Stimulated activated CD4-positive, alpha-beta T cell treated with anti-CD3 and anti-CD28 coated beads, Interleukin-15, amount 100 ng/mL, for 48 hours (primary cell): ENCODE results near the gene IFI27L1.

ENCODE experiments used
- DNase-seq, 2 donors: peaks; one replicate each; pipeline ENCODE4 v3.0.0-alpha.2; 2020; ENCODE audit warnings: low read depth in 2 of 2

IFI27L1 gene

DNA sequence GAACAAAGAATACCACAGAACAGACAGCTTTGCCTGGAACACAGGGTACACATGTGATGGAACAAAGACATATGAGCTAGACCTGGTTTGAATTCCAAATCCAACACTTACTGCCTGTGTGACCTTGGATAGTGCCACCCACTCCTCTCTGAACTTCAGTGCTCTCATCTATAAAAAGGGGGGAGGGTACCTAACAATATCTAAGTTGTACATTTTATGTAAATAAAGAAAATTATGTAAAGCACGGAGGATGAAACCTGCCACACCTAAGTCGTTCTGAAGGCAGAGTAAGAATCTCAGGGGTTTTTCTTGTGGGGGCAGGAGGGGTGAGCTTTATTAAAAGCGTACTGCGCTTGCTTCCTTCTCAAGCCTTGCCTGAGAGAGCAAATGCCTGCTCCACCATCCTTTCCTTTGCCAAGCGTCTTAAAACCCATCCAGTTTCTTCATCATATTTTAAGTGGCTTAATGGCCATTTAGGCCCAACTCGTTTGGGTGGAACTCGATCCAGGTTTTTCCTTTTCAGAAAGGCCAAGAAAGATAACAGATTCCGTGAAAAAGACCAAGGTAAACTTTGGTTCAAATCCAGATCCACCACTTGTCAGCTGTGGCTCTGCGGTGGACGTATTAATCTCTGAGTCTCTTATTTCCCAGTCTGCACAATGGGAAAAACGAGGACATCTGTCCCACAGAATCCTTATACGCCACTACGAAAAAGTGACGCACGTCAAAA lies 1.1 kb upstream of the IFI27L1 start:
- DNase-seq, result no peak

DNA sequence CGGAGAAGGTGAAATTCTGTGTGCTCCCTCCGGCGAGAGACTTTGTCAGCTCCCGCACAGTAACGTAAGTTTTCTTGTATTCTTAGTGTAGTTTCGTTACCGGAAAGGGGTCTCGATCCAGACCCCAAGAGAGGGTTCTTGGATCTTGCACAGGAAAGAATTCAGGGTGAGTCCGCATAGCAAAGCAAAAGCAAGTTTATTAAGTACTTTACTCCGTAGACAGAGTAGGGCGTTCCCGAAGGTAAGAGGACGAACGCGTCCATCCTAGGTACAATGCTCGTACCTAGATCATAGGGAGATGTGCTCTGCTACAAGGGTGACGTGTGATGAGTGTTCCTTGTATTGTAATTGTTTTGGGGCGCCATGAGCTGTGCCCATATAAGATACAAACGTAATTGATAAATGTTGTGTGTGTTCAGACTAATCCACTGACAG lies 293 bp downstream of the IFI27L1 start:
- DNase-seq, result no peak

DNA sequence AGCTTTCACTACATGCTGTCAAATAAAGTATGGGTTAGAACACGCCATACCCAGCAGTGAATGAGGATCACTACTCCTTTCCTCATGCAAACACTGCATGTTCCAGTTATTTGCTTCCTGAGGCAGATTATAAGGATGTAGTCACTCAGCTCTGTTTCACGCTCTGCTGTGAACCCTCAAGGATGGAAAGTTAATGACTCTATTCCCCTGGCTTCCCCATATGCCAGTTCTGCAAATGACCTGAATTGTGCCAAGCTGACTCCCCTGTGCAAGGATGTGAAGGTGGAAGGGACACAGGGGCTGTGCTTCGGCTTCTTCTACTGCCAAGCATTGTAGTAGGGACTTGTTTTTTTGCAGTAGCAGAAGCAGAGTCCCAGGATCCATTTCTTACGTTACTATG lies 6.8 kb downstream of the IFI27L1 start:
- DNase-seq, result no peak

DNA sequence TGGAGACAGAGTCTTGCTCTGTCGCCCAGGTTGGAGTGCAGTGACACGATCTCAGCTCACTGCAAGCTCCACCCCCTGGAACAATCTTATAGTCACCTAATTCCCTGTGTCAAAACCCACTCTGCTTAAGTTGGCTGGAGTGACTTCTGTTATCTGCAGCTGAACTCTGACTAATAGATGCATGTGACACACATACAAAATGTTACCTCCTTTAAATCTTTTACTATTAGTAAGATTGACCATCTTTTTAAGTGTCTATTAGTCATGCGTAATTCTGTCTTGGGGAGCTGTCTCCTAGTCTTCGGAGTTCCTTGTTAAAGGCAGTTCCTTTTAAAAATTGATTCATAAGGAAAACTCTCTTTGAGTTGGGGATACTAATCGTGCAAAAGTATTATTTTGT lies 7.4 kb downstream of the IFI27L1 start:
- no peak for DNase-seq

DNA sequence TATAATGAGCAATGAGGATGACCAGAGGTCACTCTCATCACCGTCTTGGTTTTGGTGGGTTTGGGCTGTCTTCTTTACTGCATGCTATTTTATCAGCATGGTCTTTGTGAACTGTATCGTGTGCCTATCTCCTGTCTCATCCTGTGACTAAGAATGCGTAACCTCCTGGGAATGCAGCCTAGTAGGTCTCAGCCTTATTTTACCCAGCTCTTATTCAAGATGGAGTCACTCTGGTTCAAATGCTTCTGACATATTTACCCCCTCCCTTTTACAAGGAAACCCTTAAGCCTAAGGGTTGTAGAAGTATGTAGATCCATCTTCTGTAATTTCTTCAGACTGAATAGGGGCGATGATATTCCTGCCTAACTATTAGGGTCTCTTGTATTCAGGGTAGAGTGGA lies 8.4 kb downstream of the IFI27L1 start:
- no peak for DNase-seq

DNA sequence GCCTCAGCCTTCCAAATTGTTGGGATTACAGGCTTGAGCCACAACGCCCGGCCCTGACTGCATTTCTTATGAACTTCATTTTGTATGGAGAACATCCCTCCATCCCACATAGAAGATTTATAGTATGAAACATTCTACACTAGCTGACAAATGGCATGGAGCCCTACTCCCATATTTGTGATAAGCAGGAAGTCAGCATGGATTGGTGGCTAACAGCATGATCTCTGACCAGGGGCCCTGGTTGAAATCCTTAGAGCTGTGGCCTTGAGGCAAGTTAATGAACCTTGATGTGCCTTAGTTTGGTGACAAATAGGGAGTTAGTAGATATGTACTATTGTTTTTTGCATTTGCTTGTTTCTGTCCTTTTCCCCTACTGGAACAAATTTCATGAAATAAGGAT lies 12.3 kb downstream of the IFI27L1 start:
- DNase-seq, result no peak

DNA sequence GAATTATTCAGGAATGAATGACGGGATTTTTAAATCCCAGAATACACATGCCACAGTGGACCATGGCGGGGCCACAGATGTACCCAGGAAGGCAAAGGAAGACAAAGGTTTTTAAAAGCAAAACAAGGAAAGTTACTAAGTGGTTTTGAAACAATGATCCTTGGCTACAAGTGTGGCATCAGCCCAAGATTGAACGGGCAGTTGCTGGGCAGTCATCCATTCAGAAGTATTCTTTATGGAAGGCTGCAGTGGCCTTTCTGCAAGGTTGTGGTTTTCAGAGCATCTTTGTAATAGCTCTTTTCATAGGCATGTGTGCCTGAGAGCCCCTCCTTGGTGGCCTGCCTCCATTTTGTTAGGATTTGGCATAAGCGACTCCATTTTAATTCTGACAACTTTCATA lies 16.0 kb downstream of the IFI27L1 start:
- DNase-seq, result no peak

DNA sequence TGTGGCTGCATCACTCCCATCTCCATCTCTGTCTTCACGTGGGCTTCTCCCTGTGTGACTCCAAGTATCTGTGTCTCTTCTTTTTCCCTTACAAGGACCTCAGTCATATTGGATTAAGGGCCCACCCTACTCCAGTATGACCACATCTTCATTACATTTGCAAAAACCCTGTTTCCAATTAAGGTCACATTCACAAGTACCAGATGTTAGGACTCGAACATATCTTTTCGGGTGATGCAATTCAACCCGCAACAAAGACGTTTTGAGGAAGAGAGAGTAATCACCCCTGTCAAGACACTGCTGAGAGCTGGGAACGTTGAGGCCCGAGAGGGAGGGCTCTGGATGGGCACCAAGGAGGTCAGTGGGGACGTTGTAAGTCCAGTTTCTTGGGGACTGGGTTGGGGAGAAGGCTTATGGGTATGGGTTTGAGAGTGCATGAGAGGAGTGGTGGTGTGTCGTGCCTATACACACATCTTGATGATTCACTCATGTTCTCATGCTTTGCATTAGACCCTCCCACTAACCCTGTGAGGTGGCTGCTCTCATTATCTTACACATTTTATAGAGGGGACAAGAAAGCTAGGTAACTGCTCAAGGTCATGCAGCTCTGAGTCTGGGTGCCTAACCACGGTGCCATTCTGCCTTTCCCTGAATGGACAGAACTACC lies 17.3 kb downstream of the IFI27L1 start:
- no peak for DNase-seq

DNA sequence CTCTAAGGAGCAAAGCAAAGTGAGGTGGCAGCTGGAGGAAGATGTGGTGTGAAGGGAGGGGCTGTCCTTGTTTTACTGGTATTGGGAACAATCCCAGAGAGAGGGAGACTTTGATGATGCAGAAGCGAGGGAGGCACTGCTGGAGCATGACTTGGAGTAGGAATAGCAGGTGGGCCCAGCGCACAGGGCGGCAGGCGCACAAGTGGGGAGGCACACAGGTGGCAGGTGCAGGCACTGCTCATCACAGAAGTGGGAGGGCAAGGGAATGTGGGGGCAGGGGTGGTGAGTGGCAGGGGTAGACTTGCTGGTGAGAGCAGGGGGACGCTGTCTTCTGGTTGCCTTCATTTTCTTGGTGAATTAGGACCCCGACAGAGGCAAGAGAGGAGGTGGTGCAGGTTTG lies 17.9 kb downstream of the IFI27L1 start:
- DNase-seq, result no peak

DNA sequence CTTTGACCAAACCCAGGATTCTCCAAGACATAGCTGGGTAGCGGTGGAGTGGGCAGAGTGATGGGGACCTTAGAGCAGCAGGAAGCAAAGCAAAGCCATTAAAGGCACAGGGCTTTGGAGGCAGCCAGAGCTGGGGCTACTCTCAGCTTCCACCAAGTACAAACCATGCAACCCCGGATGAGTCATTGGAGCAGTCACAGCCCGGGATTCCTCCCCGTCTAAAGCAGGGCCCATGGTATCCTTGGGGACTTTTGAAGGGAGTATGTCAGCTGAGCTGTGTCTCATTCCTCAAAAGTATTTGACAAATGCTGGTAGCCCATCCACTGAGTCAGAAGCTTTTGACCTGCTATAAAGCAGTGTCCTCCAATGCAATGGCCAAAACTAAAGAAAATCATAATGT lies 19.7 kb downstream of the IFI27L1 start:
- DNase-seq, result no peak

DNA sequence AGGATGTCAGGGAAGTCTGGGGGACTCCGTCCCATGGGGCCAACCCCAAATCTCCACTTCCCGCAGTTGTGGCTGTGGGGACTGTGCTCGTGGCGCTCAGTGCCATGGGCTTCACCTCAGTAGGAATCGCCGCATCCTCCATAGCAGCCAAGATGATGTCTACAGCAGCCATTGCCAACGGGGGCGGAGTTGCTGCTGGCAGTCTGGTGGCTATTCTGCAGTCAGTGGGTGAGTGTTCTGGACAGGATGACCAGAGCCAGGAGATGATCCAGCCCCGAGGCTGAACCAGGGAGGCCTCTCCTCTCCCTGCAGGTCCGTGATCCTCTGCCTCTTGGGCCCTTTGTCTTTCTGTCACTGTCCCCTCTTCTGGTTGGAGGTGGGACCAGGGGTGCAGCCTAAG lies 20.6 kb downstream of the IFI27L1 start:
- no peak for DNase-seq

DNA sequence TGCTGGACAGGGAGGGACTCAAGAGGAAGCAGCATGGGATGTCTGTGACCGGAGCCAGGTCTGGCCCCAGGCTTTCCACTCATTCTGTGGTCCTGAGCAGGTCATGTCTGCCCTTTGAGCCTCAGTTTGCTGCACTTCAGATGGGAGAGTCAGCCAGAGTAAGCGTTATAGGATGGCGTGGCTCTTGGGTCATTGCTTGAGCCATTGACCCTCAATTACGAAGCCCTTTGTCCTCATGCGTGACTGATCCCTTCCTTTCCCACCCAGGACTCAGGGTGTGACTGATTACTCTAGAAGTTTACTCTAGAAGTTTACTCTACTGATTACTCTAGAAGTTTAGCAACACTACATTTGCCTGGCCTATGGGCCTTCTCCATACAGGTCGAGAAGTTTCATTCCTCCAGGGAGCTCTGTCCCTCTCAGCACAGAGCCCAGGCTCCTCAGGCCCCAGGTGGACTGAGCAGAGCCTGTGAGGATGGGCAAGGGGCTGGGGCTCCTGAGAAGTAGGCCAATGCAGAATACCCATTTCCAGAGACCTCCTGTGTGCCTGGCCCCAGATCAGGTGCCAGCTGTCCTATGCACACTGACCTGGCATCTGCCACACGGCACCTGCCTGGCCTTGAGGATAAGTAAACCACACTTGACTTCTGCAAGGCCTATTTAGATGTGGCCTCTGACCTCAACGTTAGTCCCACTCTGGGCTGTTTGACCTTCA lies 21.8 kb downstream of the IFI27L1 start:
- no peak for DNase-seq

DNA sequence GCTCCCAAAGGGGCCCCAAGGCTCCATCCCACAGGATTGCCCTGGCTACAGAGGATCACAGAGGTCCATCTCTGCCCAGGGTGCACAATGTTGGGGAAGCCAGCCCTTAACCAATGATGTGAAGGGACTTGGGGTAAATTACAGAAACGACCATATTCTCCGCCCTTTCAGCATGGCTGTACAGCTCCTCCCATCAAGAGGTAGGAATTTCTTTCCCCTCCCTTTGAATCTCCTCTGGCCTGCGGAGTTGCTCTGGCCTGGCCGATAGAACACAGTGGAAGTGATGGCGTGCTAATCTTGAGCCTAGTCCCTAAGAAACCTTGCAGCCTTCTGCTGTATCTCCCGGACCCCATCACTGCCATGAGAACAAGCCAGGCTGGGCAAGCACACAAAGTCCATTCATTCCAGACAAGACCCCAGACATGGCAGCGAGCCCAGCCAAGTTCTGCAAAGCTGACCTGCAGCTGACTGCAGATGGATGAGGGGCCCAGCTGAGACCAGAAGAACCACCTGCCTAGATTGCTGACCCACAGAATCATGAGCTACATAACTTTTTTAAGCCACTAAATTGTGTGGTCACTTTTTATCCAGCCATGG lies 22.5 kb downstream of the IFI27L1 start:
- no peak for DNase-seq

DNA sequence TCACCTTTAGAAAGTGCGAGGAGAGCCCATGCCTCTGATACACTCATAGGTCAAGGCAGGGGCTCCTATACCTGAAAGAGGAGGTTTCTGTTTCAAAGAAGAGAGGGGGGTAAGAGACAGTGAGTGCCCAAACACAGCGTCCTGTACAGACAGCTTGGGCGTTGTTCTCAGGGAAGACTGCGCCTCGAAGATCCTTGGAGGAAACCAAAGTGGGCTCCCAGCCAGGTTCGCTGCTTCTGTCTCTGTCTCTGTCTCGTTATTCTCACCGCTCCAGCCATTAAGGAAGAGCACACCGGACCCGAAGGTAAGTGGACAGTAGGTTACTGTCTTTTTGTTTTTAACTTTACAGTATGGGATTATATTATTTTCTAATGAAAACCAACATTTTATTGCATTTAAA lies 23.6 kb downstream of the IFI27L1 start:
- no peak for DNase-seq

DNA sequence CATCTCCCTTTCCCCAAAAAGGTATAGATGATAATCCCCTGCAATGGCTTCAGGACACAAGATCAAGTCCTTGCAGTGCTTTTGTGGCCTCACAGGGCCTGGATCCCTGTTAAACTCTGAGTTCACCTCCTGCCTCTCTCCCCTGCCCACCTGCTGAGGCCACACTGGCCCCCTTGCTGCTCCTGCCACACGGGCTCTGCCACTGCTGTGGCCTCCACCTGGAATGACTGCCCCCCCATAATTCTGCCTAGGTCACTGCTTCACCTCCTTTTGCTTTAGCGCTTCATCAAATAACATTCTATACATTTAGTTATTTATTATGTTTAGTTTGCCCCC lies 28.8 kb downstream of the IFI27L1 start:
- DNase-seq, result no peak

DNA sequence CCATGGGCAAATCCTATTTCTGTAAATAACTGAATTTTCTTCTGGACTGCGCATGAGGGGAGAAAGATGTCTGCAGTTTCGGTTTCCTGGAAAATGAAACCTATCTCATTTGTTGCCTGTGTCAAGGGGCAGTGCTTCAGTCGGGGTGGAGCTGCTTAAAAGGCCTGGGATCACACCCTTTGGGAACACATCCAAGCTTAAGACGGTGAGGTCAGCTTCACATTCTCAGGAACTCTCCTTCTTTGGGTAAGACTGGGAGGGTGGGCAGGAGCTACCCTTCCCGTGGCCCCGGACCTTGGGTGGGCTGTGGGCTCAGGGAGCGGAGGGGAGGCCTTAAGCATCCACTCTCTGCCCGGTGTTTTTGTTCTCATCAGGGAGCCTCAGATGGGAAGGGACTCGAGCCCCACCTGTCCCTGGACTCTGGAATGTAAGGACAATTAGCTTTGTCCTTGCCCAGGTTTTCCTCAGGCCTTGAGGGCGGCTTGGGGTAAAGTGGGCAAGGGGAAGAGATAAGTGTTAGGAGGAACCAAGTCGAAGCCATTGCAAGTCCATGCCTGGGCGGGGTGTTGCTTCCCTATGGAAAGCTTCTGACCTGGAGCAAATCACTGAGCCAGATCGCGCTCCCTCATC lies 29.6 kb downstream of the IFI27L1 start, which contains the start of gene IFI27:
Gene IFI27 (plus strand): TSS at position 185 of the 630 bp plus-strand sequence.
- DNase-seq, result no peak

DNA sequence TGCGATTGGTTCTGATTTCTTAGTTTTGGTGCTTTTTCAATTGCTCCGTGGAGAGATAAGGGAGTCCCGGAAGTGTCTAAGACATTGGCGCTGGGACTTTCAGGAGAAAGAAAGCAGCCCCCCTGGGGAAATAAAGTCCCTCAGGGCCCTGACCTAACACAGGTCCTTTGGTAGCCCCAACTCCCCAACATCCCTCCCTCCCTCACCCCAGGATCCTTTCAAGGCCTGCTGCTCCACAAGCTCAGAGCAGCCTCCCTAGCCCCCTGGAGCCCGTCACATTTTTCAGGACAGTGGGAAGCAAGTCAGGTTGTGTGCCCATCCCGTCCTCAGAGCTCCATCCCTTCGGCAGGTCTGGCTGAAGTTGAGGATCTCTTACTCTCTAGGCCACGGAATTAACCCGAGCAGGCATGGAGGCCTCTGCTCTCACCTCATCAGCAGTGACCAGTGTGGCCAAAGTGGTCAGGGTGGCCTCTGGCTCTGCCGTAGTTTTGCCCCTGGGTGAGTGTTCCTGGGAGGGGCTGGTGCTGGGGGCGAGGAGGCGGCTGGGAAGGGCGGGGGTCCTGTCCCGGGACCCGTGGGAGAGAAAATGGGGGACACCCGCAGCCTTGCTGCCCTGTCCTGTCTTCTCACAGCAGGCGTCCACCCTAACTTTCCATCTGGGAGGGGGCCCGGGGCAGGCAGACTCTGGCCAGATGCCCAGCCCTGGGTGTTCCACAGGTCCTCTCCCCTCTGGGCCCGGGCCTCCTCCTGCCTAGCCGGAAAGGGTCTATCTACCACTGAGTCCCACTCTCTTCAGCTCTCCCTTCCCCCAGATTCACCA lies 30.4 kb downstream of the IFI27L1 start:
- DNase-seq, result no peak

DNA sequence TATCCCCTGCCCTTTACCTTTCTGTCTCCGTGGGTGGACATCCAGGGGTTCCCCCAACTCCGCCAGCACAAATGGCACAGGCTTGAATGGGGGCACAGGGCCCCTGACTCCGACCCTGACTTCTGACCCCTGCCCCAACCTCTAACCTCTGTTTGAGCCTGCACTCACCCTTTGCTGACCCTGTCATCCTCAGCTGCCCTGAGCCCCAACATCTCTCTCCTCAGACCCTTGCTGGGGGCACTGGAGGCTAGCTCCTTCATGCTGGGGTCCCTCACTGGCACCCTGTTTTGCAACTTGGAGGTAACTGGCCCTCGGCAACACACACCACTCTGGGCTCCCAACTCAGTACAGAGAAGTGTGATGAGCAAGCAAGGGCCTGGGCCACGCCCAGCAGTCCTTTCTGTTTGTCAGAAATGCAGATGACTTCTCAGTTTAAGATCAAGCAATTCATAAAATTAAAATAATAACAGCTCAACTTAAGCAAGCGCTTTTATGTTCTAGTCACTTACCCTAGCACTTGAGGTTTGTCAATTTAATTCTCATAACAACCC lies 31.5 kb downstream of the IFI27L1 start:
- no peak for DNase-seq

DNA sequence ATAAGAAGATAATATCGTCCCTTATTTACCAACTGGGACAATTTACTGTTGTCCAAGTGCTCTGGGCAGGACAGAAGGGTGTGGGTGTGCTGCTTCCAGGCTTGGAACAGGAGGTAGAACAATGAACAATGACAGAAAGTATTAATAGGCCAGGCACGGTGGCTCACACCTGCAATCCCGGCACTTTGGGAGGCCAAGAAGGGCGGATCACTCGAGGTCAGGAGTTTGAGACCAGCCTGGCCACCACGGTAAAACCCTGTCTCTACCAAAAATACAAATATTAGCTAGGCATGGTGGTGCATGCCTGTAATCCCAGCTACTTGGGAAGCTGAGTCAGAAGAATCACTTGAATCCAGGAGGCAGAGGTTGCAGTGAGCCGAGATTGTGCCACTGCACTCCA lies 32.0 kb downstream of the IFI27L1 start:
- DNase-seq, result no peak

DNA sequence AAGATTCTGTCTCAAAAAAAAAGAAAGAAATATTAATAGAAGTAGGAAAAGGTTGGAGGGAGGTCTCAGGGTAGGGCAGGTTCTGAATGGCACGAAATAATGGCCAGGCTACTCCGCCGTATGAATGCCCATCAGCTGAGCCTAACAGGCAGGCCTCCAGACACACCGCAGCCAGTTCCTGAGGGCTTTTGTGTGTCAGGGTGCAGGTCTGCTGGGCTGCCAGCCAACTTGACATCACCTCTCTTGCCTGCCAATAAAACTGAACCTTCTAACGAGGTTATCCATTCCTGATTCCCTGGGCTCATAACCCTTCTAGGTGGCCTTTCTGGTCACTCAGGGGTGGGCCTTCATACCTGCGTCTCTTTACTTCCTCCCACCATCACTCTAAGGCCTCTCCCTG lies 32.4 kb downstream of the IFI27L1 start:
- no peak for DNase-seq
